Fibroblast of lung (primary cell): ENCODE results near the gene SIPA1L3.

Source experiments
- EZH2 ChIP-seq: IDR thresholded peaks from 2 replicates; pipeline ENCODE4 v1.5.1; 2012; ENCODE audit warnings: low read length, control low read depth, mild to moderate bottlenecking; ENCODE audit errors: missing control alignments
- TF ChIP-seq, protein P1 (sequence below), 2 donors: IDR thresholded peaks in 1 of 2; conservative IDR thresholded peaks in 1 of 2; 1 replicate in 1 of 2; 2 replicates in 1 of 2; pipeline ENCODE4 v1.5.1; 2011 to 2012; ENCODE audit warnings: low read length in 2 of 2, control low read depth in 1 of 2, inconsistent platforms in 1 of 2, low read depth in 1 of 2, mild to moderate bottlenecking in 1 of 2

DNA sequence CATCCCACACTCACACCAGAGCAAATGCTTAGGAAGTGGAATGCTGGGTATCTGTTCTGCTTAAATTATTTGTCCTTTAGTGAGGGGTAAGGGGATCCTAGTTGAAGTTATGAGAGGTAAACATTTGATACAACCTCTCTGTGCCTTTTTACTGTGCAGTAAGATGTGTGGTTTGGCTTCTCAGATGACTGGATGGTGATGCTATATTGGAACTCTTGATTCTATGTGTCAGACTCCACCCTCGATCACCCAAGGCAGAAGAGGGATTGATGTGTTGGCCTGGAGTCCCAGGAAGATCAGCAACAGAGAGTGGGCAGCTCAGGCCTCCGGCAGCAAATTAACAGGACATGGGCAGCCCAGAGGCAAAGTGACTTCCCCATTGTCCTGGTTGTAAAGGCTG lies 66.7 kb downstream of the SIPA1L3 start:
- TF ChIP-seq, protein P1, sequence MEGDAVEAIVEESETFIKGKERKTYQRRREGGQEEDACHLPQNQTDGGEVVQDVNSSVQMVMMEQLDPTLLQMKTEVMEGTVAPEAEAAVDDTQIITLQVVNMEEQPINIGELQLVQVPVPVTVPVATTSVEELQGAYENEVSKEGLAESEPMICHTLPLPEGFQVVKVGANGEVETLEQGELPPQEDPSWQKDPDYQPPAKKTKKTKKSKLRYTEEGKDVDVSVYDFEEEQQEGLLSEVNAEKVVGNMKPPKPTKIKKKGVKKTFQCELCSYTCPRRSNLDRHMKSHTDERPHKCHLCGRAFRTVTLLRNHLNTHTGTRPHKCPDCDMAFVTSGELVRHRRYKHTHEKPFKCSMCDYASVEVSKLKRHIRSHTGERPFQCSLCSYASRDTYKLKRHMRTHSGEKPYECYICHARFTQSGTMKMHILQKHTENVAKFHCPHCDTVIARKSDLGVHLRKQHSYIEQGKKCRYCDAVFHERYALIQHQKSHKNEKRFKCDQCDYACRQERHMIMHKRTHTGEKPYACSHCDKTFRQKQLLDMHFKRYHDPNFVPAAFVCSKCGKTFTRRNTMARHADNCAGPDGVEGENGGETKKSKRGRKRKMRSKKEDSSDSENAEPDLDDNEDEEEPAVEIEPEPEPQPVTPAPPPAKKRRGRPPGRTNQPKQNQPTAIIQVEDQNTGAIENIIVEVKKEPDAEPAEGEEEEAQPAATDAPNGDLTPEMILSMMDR (conservative IDR thresholded peaks at IDR 0.05 in 1 of 2, IDR thresholded peaks at IDR 0.05 in 1 of 2; ENCODE audit: low read depth in 1 of 2, low read length in 2 of 2) = no peak
- no peak for TF ChIP-seq EZH2
